Activated naive CD8-positive, alpha-beta T cell treated with anti-CD3 and anti-CD28 coated beads, Interleukin-2, amount 50 U/mL, for 16 hours (primary cell): ENCODE data around the gene CHAT.

Source experiments
- DNase-seq: peaks from one replicate; pipeline ENCODE4 v3.0.0-alpha.2; 2020; ENCODE audit warnings: low read depth, low spot score

CHAT gene

DNA sequence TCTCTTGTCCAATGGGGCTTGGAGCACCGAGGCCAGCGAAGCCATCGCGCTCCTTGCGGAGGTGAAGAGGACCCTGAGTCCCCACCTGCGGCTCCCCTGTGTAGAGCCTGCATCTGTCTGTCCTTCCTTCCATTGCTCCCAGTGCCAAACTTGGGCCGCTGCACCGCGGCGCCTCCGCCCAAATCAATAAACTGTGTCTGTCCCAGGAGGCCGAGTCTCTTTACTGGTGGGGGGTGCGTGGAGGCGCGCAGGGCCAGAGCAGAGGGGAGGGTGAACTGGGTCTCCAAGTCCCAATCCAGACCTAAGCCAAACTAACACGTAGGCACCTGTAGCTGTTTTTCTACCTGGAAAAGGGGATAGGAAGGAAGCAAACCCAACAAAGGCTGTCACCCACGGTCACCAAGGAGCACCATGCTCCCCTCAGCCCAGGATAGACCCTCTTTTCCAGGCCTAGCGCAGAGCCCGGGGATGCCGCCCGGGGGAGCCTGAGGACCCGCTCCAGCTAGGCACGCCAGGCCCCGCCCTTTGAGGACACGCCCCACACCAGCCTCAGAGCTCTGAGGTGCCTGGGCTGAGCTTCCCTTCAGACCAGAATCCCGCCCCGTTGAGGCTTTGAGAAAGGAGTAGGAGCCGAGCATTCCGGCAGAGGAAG lies 1.2 kb upstream of the CHAT start:
- DNase-seq = no peak

- DNase-seq = no peak
These were observed 514 bp upstream of the CHAT start for GRCh38 chr10:49613165-49613881.

GRCh38 chr10:49614242-49615198 lies 683 bp downstream of the CHAT start:
- DNase-seq = no peak

- DNase-seq = no peak
These were observed 1.4 kb downstream of the CHAT start for GRCh38 chr10:49615213-49615612.

GRCh38 chr10:49615721-49616120 lies 1.9 kb downstream of the CHAT start:
- no peak for DNase-seq

DNA sequence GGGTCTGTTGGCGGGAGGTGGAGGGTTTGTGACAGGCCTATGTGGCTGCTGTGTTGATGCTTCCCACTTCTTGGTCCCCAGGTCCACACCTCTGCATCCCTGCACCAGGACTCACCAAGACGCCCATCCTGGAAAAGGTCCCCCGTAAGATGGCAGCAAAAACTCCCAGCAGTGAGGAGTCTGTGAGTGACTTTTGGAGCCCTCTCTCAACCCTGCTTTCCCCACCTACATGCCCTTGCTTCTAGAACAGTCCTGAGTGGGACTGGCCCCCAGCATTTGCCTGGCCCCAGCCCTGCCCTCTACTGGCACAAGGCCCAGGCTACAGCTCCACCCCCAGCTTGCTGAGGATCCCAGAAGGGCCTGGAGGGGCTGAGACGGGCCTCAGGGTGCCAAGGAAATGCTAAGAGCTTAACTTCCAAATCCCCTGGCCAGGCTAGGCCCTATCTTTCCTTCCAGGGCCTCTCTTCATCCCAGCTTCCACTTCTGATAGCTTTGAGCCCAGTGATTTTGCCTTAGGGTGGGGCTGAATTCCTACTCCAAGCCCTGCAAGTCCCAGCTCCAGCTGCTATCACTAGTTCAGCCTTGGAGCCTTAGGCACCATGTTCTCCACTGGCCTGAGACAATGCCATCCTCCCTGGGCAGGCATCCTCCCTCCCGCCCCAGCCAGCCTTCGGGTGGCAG lies 2.7 kb downstream of the CHAT start:
- DNase-seq = no peak

- DNase-seq = no peak
These were observed 3.5 kb downstream of the CHAT start for GRCh38 chr10:49617121-49618020.

DNA sequence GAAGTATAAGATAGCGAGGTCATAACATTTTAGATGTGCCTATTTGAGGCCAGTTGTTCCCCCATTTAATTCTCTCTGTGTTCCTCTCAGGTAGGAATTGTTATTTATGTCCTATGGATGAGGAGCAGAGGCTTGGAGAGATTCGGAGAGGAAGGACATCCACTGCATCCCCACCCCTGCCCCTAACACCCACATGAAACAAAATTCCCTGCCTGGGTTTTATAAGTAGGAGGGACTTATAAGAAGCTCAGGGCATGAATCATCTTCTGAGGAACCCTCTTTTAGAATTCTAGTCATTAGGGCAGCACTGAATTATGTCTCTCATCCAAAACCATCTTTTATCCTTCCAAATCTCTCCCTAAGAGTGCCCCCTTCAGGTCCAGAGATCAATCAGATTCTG lies 5.0 kb downstream of the CHAT start:
- DNase-seq = no peak

DNA sequence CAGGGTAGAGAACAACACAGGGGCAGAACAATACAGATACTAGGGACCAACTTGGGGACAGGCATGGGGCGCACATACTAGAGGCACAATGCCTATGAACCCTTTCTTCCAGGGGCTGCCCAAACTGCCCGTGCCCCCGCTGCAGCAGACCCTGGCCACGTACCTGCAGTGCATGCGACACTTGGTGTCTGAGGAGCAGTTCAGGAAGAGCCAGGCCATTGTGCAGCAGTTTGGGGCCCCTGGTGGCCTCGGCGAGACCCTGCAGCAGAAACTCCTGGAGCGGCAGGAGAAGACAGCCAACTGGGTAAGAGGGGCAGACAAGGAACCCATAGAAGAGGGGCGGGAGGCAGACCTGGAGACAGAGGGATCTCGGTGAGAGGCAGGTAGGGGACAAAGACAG lies 5.8 kb downstream of the CHAT start:
- no peak for DNase-seq

- no peak for DNase-seq
These were observed 6.5 kb downstream of the CHAT start for GRCh38 chr10:49620286-49620810.

- DNase-seq = no peak
These were observed 7.1 kb downstream of the CHAT start for GRCh38 chr10:49620841-49621378.

- no peak for DNase-seq
These were observed 7.7 kb downstream of the CHAT start for GRCh38 chr10:49621561-49621960.

DNA sequence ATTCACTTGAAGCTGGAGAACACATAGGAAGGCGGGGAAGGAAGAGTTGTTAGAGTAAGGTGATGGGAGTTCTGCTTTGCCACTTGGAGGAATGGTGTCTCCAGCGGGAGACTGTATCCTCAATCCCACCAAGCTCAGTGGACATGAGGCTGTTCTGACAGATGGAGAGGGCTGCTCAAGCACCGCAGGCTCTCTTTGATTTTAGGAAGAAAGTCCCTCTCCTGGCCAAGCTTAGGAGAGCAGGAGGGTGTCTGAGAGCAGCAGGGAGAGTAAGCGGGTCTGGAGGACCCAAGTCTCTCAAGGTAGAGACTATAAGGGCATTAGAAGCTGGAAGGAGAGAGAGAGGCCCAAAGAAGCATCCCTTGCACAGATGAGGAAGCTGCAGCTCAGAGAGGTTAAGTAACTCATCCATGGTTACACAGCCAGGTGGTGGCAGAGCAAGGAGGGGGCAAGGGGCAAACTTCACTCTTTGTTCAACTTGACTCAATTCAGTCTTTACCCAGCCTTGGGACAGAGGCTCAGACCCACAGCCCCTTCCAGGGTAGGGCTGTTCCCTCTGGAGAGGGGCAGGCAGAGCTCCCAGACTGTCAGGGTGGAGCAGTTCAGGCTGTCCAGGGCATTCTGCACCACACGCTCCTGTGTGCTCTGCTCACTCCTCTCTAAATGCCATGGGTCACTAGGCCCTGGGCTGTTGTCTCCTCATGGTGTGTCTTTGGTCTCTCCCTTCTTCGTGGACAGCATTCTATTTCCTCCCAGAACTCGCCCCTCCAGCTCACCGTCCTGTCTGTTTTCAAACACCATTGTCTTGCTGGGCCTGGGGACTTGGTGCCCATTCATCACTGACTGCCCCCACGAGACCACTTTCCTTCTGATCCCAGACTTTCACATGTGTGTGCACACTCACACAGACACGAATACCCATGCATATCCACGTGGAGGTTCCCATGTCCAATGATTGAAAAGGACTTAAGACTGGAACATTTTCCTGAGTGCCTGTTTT lies 8.9 kb downstream of the CHAT start:
- DNase-seq = no peak

DNA sequence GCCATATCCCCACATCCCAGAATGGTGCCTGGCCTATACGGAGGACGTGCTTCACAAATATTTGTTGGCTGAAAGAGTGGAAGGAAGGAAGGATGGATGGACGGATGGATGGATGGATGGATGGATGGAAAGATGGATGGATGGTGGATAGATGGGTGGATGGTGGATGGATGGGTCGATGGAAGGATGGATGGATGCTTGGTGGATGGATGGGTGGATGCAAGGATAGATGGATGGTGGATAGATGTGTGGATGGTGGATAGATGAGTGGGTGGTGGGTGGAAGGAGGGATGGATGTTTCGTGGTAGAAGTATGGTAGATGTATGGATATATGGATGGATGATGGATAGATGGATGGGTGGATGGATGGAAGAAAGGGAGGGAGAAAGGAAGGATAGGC lies 10.8 kb downstream of the CHAT start:
- no peak for DNase-seq

DNA sequence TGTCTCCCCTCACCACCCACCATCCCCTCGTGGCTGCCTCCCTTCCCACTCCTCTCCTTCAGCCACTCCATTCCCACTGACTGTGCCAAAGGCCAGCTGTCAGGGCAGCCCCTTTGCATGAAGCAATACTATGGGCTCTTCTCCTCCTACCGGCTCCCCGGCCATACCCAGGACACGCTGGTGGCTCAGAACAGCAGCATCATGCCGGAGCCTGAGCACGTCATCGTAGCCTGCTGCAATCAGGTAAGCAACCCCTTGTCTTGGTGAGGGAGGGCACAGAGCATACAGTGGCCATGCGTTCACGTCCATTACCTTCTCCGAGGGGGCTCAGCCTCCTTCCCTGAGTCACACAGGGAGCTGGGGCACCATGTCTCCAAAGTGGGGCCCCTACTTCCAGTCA lies 11.6 kb downstream of the CHAT start:
- no peak for DNase-seq

DNA sequence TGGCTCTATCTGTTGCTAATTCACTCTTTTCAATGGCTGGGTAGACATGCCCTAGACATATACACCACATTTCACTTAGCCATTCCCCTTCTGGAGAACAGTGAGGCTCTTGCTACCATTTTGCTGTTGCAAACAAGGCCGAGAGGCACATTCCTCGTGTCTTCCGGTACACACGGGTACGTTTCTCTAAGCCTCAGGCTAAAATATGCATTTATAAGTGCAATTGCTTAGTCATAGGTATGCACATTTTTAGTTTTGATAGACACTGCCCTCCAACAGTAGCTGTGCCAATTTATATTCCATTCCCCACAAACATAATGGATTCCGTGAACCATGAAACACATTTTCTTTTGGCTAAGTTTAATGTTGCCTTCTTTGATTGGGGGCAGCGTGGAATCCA lies 13.2 kb downstream of the CHAT start:
- DNase-seq = no peak

- no peak for DNase-seq
These were observed 13.9 kb downstream of the CHAT start for GRCh38 chr10:49627644-49628247.

DNA sequence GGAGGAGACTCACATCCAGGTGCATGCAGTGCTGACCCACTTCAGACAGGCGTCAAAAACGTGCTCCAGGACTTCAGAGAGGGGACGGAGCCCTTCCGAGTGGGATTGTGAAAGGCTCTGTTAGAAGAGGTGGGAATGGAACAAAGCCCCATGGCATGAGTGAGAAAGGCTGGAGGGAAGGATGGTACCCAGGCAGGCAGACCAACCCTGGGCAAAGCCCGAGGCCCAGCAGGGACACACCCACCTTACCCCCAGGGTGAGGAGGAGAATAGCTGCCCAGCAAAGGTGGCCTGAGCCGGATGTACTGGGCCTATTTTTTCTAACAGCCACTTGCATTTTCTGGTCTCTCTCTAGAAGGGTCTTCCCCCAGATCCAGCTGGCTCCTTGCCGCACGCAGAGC lies 14.8 kb downstream of the CHAT start:
- no peak for DNase-seq
